ENCODE results near the gene GHR. TPM values are rescaled to one million over a fixed set of nuclear protein-coding genes. Genes with fewer than 3 reads are reported as not detected.

The GHR gene
- polyA plus RNA-seq, 1 donor from 2014 or later, result 0.31 TPM

DNA sequence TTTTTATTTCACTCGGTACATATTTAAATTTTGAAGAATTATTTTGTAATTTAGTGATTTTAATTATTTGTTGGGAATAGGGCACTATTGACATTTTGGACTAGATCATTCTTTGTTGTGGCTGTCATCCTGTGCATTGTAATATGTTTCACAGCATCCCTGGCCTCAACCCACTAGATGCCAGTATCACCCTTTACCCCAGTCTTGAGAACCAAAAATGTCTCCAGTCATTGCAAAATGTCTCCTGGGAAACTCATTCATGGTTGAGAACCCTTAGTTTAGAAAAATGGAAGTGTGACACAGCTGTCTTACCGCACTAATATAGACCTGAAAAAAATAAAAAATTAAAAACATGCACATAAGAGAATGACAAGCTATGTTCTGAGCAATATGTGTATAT, 245.0 kb downstream of the GHR start:
- Histone ChIP-seq H3F3A (ENCODE audit: insufficient read depth, low read length, poor library complexity, severe bottlenecking) (no peaks in the 10 kb centered on the region), H3K9me2 (ENCODE audit: insufficient read depth, low read length) (no peaks in the 10 kb centered on the region), H3K27me3 (ENCODE audit: insufficient read depth, low read depth, low read length) (no peaks in the 10 kb centered on the region), H3K79me2 (replicated peaks; ENCODE audit: insufficient read depth, low read length) (no peaks in the 10 kb centered on the region), H3K4me2 (ENCODE audit: low read length) (no peak overlapping the region), H2AFZ (ENCODE audit: low read depth, low read length) (no peak overlapping the region), H3K9ac (ENCODE audit: low read length) (no peak overlapping the region), H3K27ac (ENCODE audit: low read length) (no peak overlapping the region), H3K9me3 (ENCODE audit: low read length) (no peaks in the 10 kb centered on the region), H3K36me3 (ENCODE audit: insufficient read depth, low read length) (no peaks in the 10 kb centered on the region), H4K20me1 (ENCODE audit: insufficient read depth) (no peaks in the 10 kb centered on the region), H3K4me3 (ENCODE audit: low read length) (no peak overlapping the region)
- no peak for TF ChIP-seq RAD21 (conservative IDR thresholded peaks at IDR 0.05)
- no peak for TF ChIP-seq TAF1 (IDR thresholded peaks at IDR 0.05; ENCODE audit: low read depth)
- no peak for TF ChIP-seq EZH2 (IDR thresholded peaks at IDR 0.05; ENCODE audit: borderline replicate concordance, insufficient read depth, low read length, poor library complexity, severe bottlenecking)
- no peak for TF ChIP-seq MXI1 (conservative IDR thresholded peaks at IDR 0.05; ENCODE audit: poor library complexity, severe bottlenecking)
- TF ChIP-seq POLR2AphosphoS5 (IDR thresholded peaks at IDR 0.05), result no peak
- no peak for TF ChIP-seq SMC3 (conservative IDR thresholded peaks at IDR 0.05; ENCODE audit: poor library complexity)
- TF ChIP-seq, protein P1, sequence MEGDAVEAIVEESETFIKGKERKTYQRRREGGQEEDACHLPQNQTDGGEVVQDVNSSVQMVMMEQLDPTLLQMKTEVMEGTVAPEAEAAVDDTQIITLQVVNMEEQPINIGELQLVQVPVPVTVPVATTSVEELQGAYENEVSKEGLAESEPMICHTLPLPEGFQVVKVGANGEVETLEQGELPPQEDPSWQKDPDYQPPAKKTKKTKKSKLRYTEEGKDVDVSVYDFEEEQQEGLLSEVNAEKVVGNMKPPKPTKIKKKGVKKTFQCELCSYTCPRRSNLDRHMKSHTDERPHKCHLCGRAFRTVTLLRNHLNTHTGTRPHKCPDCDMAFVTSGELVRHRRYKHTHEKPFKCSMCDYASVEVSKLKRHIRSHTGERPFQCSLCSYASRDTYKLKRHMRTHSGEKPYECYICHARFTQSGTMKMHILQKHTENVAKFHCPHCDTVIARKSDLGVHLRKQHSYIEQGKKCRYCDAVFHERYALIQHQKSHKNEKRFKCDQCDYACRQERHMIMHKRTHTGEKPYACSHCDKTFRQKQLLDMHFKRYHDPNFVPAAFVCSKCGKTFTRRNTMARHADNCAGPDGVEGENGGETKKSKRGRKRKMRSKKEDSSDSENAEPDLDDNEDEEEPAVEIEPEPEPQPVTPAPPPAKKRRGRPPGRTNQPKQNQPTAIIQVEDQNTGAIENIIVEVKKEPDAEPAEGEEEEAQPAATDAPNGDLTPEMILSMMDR (IDR thresholded peaks at IDR 0.05; ENCODE audit: poor library complexity, severe bottlenecking), result no peak
- TF ChIP-seq, protein P2, sequence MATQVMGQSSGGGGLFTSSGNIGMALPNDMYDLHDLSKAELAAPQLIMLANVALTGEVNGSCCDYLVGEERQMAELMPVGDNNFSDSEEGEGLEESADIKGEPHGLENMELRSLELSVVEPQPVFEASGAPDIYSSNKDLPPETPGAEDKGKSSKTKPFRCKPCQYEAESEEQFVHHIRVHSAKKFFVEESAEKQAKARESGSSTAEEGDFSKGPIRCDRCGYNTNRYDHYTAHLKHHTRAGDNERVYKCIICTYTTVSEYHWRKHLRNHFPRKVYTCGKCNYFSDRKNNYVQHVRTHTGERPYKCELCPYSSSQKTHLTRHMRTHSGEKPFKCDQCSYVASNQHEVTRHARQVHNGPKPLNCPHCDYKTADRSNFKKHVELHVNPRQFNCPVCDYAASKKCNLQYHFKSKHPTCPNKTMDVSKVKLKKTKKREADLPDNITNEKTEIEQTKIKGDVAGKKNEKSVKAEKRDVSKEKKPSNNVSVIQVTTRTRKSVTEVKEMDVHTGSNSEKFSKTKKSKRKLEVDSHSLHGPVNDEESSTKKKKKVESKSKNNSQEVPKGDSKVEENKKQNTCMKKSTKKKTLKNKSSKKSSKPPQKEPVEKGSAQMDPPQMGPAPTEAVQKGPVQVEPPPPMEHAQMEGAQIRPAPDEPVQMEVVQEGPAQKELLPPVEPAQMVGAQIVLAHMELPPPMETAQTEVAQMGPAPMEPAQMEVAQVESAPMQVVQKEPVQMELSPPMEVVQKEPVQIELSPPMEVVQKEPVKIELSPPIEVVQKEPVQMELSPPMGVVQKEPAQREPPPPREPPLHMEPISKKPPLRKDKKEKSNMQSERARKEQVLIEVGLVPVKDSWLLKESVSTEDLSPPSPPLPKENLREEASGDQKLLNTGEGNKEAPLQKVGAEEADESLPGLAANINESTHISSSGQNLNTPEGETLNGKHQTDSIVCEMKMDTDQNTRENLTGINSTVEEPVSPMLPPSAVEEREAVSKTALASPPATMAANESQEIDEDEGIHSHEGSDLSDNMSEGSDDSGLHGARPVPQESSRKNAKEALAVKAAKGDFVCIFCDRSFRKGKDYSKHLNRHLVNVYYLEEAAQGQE (IDR thresholded peaks at IDR 0.05; ENCODE audit: borderline replicate concordance), result no peak
- no peak for TF ChIP-seq EP300 (conservative IDR thresholded peaks at IDR 0.05; ENCODE audit: poor library complexity, severe bottlenecking)

DNA sequence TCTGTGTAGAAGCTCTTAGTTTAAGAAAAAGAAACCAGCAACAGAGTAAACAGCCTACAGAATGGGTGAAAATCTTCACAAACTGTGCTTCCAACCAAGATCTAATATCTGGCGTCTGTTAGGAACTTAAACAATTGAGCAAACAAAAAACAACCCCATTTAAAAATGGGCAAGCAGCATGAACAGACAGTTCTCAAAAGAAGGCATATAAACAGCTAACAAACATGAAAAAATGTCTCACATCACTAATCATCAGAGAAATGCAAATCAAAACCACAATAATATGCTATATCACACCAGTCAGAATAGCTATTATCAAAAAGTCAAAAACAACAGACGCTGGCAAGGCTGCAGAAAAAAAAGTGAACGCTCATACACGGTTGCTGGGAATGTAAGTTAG, 249.7 kb downstream of the GHR start:
- Histone ChIP-seq H3K36me3 (ENCODE audit: insufficient read depth, low read length) (no peaks in the 10 kb centered on the region), H3K4me2 (ENCODE audit: low read length) (no peak overlapping the region), H4K20me1 (ENCODE audit: insufficient read depth) (no peaks in the 10 kb centered on the region), H2AFZ (ENCODE audit: low read depth, low read length) (no peak overlapping the region), H3K9me3 (ENCODE audit: low read length) (no peaks in the 10 kb centered on the region), H3K9ac (ENCODE audit: low read length) (no peak overlapping the region), H3K9me2 (ENCODE audit: insufficient read depth, low read length) (no peaks in the 10 kb centered on the region), H3F3A (ENCODE audit: insufficient read depth, low read length, poor library complexity, severe bottlenecking) (no peaks in the 10 kb centered on the region), H3K27me3 (ENCODE audit: insufficient read depth, low read depth, low read length) (no peaks in the 10 kb centered on the region), H3K27ac (ENCODE audit: low read length) (no peak overlapping the region), H3K4me3 (ENCODE audit: low read length) (no peak overlapping the region), H3K79me2 (replicated peaks; ENCODE audit: insufficient read depth, low read length) (no peaks in the 10 kb centered on the region)
- TF ChIP-seq, protein P2 (IDR thresholded peaks at IDR 0.05; ENCODE audit: borderline replicate concordance), result no peak
- TF ChIP-seq POLR2AphosphoS5 (IDR thresholded peaks at IDR 0.05), result no peak
- no peak for TF ChIP-seq EZH2 (IDR thresholded peaks at IDR 0.05; ENCODE audit: borderline replicate concordance, insufficient read depth, low read length, poor library complexity, severe bottlenecking)
- TF ChIP-seq, protein P1 (IDR thresholded peaks at IDR 0.05; ENCODE audit: poor library complexity, severe bottlenecking), result no peak
- TF ChIP-seq EP300 (conservative IDR thresholded peaks at IDR 0.05; ENCODE audit: poor library complexity, severe bottlenecking), result no peak
- no peak for TF ChIP-seq MXI1 (conservative IDR thresholded peaks at IDR 0.05; ENCODE audit: poor library complexity, severe bottlenecking)
- no peak for TF ChIP-seq TAF1 (IDR thresholded peaks at IDR 0.05; ENCODE audit: low read depth)
- no peak for TF ChIP-seq SMC3 (conservative IDR thresholded peaks at IDR 0.05; ENCODE audit: poor library complexity)
- TF ChIP-seq RAD21 (conservative IDR thresholded peaks at IDR 0.05), result no peak

Data from neural cell (in vitro differentiated cells).